ENCODE data around the gene C3orf70.

The C3orf70 gene

DNA sequence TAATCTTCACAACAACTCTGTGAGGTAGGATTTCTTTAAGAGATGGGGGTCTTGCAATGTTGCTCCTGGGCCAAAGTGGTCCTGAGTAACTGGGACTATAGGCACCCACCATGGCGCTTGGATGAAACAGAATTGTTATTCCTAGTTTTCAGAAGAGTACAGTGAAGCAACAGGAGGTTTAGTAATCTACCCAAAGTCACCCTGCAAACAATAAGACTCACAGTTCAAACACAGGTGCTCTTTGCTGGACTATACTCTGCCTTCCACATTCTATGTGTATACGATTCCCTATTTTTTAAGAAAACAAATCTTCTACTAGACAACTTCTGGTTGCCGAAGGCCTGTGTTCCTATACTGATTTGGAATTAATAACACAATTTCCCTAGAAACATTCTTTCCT lies 8.1 kb downstream of the C3orf70 start:
- H3K4me3 ChIP-seq (ENCODE audit: low read depth, low read length) = no peak overlapping the region
- TF ChIP-seq, protein P1, sequence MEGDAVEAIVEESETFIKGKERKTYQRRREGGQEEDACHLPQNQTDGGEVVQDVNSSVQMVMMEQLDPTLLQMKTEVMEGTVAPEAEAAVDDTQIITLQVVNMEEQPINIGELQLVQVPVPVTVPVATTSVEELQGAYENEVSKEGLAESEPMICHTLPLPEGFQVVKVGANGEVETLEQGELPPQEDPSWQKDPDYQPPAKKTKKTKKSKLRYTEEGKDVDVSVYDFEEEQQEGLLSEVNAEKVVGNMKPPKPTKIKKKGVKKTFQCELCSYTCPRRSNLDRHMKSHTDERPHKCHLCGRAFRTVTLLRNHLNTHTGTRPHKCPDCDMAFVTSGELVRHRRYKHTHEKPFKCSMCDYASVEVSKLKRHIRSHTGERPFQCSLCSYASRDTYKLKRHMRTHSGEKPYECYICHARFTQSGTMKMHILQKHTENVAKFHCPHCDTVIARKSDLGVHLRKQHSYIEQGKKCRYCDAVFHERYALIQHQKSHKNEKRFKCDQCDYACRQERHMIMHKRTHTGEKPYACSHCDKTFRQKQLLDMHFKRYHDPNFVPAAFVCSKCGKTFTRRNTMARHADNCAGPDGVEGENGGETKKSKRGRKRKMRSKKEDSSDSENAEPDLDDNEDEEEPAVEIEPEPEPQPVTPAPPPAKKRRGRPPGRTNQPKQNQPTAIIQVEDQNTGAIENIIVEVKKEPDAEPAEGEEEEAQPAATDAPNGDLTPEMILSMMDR (IDR thresholded peaks at IDR 0.05; ENCODE audit: insufficient read depth, low read length, missing control alignments) = no peak
- ChIA-PET POLR2A (no interaction called here), CTCF (interaction anchor here (1.3 kb wide), 1 partner anchor 7 kb away, joined by 3 read pairs; no protein-coding TSS in a partner anchor)
- no peak for DNase-seq (ENCODE audit: low read depth, low spot score)

DNA sequence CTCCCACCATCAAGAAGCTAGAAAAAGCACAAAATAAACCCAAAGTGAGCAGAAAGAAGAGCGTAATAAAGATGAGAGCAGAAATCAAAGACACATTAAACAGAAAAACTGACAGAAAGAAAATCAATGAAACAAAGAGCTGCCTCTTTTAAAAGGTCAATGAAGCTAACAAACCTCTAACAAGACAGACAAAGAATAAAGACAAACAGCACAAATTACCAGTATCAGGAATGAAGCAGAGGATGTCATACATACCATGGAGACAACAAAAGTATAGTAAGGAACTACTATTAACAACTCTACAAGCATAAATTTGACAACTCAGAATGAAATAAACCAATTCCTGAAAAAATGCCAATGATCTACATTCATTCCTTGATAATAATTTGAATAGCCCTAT lies 15.0 kb downstream of the C3orf70 start:
- TF ChIP-seq, protein P1 (IDR thresholded peaks at IDR 0.05; ENCODE audit: insufficient read depth, low read length, missing control alignments) = no peak
- ChIA-PET POLR2A (no interaction called here), CTCF (no interaction called here)
- no peak overlapping the region for H3K4me3 ChIP-seq (ENCODE audit: low read depth, low read length)
- DNase-seq (ENCODE audit: low read depth, low spot score) = no peak

DNA sequence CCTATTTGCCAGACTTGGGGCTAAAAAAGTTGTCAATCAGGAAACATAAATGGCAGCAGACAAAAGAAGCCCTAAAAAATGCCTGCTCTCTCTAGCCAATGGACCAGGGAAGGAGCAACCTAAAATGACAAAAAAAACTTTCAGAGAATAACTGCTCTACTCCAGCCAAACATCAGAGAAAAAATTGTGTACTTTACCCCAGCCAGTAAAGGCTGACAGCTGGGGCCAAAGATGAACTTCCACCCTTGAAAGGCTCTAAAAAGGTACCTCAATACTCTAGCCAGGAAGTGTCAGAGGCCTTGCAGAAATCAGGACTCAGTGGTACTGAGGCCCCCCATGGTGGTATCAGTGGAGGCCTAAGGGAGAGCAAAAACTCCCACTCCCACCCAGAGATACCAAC lies 18.4 kb downstream of the C3orf70 start:
- no peak for DNase-seq (ENCODE audit: low read depth, low spot score)
- TF ChIP-seq, protein P1 (IDR thresholded peaks at IDR 0.05; ENCODE audit: insufficient read depth, low read length, missing control alignments) = no peak
- POLR2A ChIA-PET = no interaction called here
- CTCF ChIA-PET = no interaction called here
- no peak overlapping the region for H3K4me3 ChIP-seq (ENCODE audit: low read depth, low read length)

DNA sequence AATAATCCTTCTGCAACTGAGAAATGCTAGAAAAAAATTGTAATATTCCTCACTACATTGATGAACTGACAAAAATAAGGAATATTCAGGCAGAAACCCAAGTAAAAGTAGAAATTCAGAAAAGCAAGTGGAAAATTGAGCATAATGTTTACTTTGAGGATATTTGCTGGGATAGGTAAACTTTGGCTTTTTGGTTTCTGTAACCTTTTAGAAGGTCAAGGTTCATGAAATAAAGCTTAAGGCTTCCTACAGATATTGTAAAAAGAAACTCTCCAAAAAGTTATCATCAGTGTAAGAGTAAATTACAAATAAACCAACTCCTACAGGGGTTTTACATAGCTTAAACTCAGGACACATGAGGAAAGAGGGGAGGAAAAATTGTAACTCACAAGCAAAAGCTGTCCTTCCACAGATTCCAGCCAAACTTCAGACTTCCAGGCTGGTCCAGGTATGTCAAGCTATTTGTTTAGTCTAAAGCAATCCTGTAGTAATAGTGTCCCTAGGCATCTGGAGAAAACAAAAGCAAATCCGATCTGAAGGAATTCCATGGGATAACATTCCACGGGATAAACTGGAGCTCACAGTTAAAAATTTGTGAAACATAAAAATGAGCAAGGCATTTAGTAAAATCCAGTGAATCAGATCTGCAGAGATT lies 21.1 kb downstream of the C3orf70 start:
- no peak overlapping the region for H3K4me3 ChIP-seq (ENCODE audit: low read depth, low read length)
- CTCF ChIA-PET = no interaction called here

DNA sequence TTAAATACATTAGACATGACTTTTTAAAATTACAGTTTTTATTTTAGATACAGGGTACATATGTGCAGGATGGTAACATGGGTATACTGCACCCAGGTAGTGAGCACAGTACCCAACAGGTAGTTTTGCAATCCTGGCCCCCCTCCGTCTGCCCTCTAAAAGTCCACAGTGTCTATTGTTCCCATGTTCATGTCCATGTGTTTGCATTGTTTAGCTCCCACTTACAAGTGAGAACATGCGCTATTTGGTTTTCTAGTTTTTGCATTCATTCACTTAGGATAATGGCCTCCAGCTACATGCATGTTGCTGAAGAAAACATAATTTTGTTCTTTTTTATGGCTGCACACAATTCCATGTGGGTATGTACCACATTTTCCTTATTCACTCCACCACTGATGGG lies 23.8 kb downstream of the C3orf70 start:
- H3K4me3 ChIP-seq (ENCODE audit: low read depth, low read length) = no peak overlapping the region
- TF ChIP-seq, protein P1 (IDR thresholded peaks at IDR 0.05; ENCODE audit: insufficient read depth, low read length, missing control alignments) = no peak
- CTCF ChIA-PET = no interaction called here
- POLR2A ChIA-PET = no interaction called here
- DNase-seq (ENCODE audit: low read depth, low spot score) = no peak

More for the DNA sequence above, 21.1 kb downstream of the C3orf70 start:
- POLR2A ChIA-PET = no interaction called here
- TF ChIP-seq, protein P1 (IDR thresholded peaks at IDR 0.05; ENCODE audit: insufficient read depth, low read length, missing control alignments) = no peak
- DNase-seq (ENCODE audit: low read depth, low spot score) = no peak

DNA sequence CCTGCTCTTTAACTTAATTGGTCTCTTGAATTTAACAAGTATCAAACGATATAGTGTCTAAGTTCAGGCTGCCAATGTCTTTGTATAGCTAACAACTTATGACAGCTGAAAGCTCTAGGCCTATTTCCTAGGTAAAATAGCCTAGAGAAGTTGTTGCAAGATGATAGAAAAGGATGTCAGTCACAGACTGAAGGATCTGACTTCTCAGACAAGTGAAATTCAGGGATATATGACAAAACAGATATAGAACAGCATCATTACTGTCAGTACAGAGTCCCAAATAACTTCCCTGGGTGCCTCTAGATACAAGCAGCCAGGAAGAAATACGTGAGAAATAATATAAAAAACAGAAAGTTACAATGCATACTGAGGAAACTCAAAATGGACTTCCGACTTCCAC lies 26.7 kb downstream of the C3orf70 start:
- CTCF ChIA-PET = no interaction called here

More for the DNA sequence above, 26.7 kb downstream of the C3orf70 start:
- TF ChIP-seq, protein P1 (IDR thresholded peaks at IDR 0.05; ENCODE audit: insufficient read depth, low read length, missing control alignments) = no peak
- POLR2A ChIA-PET = no interaction called here
- DNase-seq (ENCODE audit: low read depth, low spot score) = no peak
- no peak overlapping the region for H3K4me3 ChIP-seq (ENCODE audit: low read depth, low read length)
